Retinal pigment epithelial cell (primary cell): ENCODE measurements around the gene ITGA1.
A peak's percentile ranks its signal among the peaks of the same experiment; 100 is the strongest.
"Not testable (repeated sequence)": the region's sequence is repeated elsewhere in the genome, so short reads cannot be mapped to it uniquely, and the experiment has no call there.

Experiments used
- DNase-seq: peaks from one replicate; pipeline ENCODE4 v3.0.0-alpha.2; 2010; ENCODE audit warnings: low read depth
- H3K4me3 ChIP-seq: 2 replicates; pipeline ENCODE4 v1.5.1; 2011; ENCODE audit warnings: mild to moderate bottlenecking, low read length, control low read depth, moderate library complexity
- CTCF ChIP-seq: conservative IDR thresholded peaks from 2 replicates; pipeline ENCODE4 v1.5.1; 2011; ENCODE audit warnings: low read depth, low read length, control low read depth, inconsistent platforms

The ITGA1 gene

GRCh38 chr5:52787600-52788504, at the start of gene ITGA1, which contains the start of gene PELO:
Gene ITGA1 (plus strand): TSS chr5:52787916. CDS start chr5:52788354, 438 bp downstream.
Gene PELO (plus strand): TSS chr5:52787916. CDS start chr5:52800395, 12,479 bp downstream.
- no peak for TF ChIP-seq CTCF
- DNase-seq, result no peak
- H3K4me3 ChIP-seq, result peak within 1 kb of the TSS; percentile 81

GRCh38 chr5:52738095-52738506, 49.6 kb upstream of the ITGA1 start:
- H3K4me3 ChIP-seq, result no peak overlapping the region
- no peak for DNase-seq
- no peak for TF ChIP-seq CTCF

- DNase-seq, result no peak
- no peak overlapping the region for H3K4me3 ChIP-seq
- TF ChIP-seq CTCF, result no peak
Observed at GRCh38 chr5:52740007-52740406, 47.7 kb upstream of the ITGA1 start.

- no peak for DNase-seq
- no peak overlapping the region for H3K4me3 ChIP-seq
- TF ChIP-seq CTCF, result no peak
Observed at GRCh38 chr5:52743012-52743411, 44.7 kb upstream of the ITGA1 start.

GRCh38 chr5:52743529-52743928, 44.2 kb upstream of the ITGA1 start:
- H3K4me3 ChIP-seq, result no peak overlapping the region
- no peak for DNase-seq
- TF ChIP-seq CTCF, result no peak

- TF ChIP-seq CTCF, result no peak
- peak; percentile 77 for DNase-seq
- no peak overlapping the region for H3K4me3 ChIP-seq
Observed at GRCh38 chr5:52743970-52744369, 43.7 kb upstream of the ITGA1 start.

GRCh38 chr5:52744867-52745458, 42.8 kb upstream of the ITGA1 start:
- not testable (repeated sequence) for H3K4me3 ChIP-seq, DNase-seq
